Stimulated activated naive CD4-positive, alpha-beta T cell treated with Interleukin-2 at 50 U/mL for 16 hours (primary cell): ENCODE measurements around the gene LCN2.

Source experiments
- DNase-seq: peaks from one replicate; lab custom pipeline; 2025; lab: John Stamatoyannopoulos, UW

The LCN2 gene

GRCh38 chr9:128201441-128202369 lies 52.5 kb downstream of the LCN2 start:
- no peak for DNase-seq

DNA sequence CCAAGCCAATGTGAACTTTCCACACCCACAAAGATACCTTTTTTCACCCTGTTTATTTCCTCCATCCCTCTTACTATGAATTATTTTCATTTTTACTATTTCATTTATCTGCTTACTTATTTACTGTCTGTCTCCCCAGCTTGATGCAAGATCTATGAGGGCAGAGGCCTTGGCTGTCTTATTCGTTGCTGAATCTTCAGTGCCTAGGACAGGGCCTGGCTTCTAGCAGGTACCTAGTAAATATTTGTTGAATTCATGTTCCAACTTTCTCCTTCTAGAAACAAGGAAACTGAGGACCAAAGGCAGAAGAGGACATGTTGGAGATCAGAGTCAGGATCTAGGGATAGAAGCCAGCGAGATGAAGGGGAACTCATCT lies 53.4 kb downstream of the LCN2 start:
- DNase-seq = no peak
